Measurements from ENCODE around the gene ACTR5.
A peak's percentile ranks its signal among the peaks of the same experiment; 100 is the strongest.
"Not testable (repeated sequence)": the region's sequence is repeated elsewhere in the genome, so short reads cannot be mapped to it uniquely, and the experiment has no call there.

Gene ACTR5

GRCh38 chr20:38770970-38771369, 22.7 kb downstream of the ACTR5 start:
- FAIRE-seq (no peak), DNase-seq (ENCODE audit: insufficient read length) (no peak)
- TF ChIP-seq TAF1 (IDR thresholded peaks at IDR 0.05; ENCODE audit: borderline replicate concordance, low read depth, low read length) (no peak), POLR2AphosphoS5 (IDR thresholded peaks at IDR 0.05; ENCODE audit: low read depth, low read length) (no peak), POLR2A (IDR thresholded peaks at IDR 0.05; ENCODE audit: low read depth, low read length) (no peak)

GRCh38 chr20:38771621-38772020, 23.4 kb downstream of the ACTR5 start:
- no peak for DNase-seq (ENCODE audit: insufficient read length)
- no peak for FAIRE-seq

GRCh38 chr20:38774167-38774566, 25.9 kb downstream of the ACTR5 start:
- no peak for DNase-seq (ENCODE audit: insufficient read length)
- no peak for FAIRE-seq
- TF ChIP-seq POLR2AphosphoS5 (IDR thresholded peaks at IDR 0.05; ENCODE audit: low read depth, low read length) = no peak
- no peak for TF ChIP-seq POLR2A (IDR thresholded peaks at IDR 0.05; ENCODE audit: low read depth, low read length)
- no peak for TF ChIP-seq TAF1 (IDR thresholded peaks at IDR 0.05; ENCODE audit: borderline replicate concordance, low read depth, low read length)

More at GRCh38 chr20:38771621-38772020, 23.4 kb downstream of the ACTR5 start:
- no peak for TF ChIP-seq POLR2A (IDR thresholded peaks at IDR 0.05; ENCODE audit: low read depth, low read length)
- TF ChIP-seq POLR2AphosphoS5 (IDR thresholded peaks at IDR 0.05; ENCODE audit: low read depth, low read length) = no peak
- TF ChIP-seq TAF1 (IDR thresholded peaks at IDR 0.05; ENCODE audit: borderline replicate concordance, low read depth, low read length) = no peak

- DNase-seq (ENCODE audit: insufficient read length) (no peak), FAIRE-seq (peak; percentile 71)
- TF ChIP-seq POLR2AphosphoS5 (IDR thresholded peaks at IDR 0.05; ENCODE audit: low read depth, low read length) (no peak), TAF1 (IDR thresholded peaks at IDR 0.05; ENCODE audit: borderline replicate concordance, low read depth, low read length) (no peak)
Observed at GRCh38 chr20:38776363-38776762, 28.1 kb downstream of the ACTR5 start.

GRCh38 chr20:38779247-38780097, 31.2 kb downstream of the ACTR5 start:
- no peak for FAIRE-seq
- DNase-seq (ENCODE audit: insufficient read length) = no peak
- TF ChIP-seq TAF1 (IDR thresholded peaks at IDR 0.05; ENCODE audit: borderline replicate concordance, low read depth, low read length) (no peak), POLR2AphosphoS5 (IDR thresholded peaks at IDR 0.05; ENCODE audit: low read depth, low read length) (no peak), POLR2A (IDR thresholded peaks at IDR 0.05; ENCODE audit: low read depth, low read length) (no peak)

GRCh38 chr20:38782275-38782674, 34.0 kb downstream of the ACTR5 start:
- no peak for TF ChIP-seq POLR2AphosphoS5 (IDR thresholded peaks at IDR 0.05; ENCODE audit: low read depth, low read length)
- no peak for TF ChIP-seq TAF1 (IDR thresholded peaks at IDR 0.05; ENCODE audit: borderline replicate concordance, low read depth, low read length)
- no peak for TF ChIP-seq POLR2A (IDR thresholded peaks at IDR 0.05; ENCODE audit: low read depth, low read length)
- DNase-seq (ENCODE audit: insufficient read length) = no peak
- FAIRE-seq = no peak

- DNase-seq (ENCODE audit: insufficient read length) (no peak), FAIRE-seq (no peak)
- TF ChIP-seq TAF1 (IDR thresholded peaks at IDR 0.05; ENCODE audit: borderline replicate concordance, low read depth, low read length) = no peak
Observed at GRCh38 chr20:38787870-38788269, 39.6 kb downstream of the ACTR5 start.

- TF ChIP-seq POLR2AphosphoS5 (IDR thresholded peaks at IDR 0.05; ENCODE audit: low read depth, low read length) (no peak), TAF1 (IDR thresholded peaks at IDR 0.05; ENCODE audit: borderline replicate concordance, low read depth, low read length) (no peak)
- DNase-seq (ENCODE audit: insufficient read length) = no peak
- FAIRE-seq = no peak
Observed at GRCh38 chr20:38789503-38790199, 41.4 kb downstream of the ACTR5 start.

- DNase-seq (ENCODE audit: insufficient read length) = no peak
- no peak for FAIRE-seq
- TF ChIP-seq POLR2A (IDR thresholded peaks at IDR 0.05; ENCODE audit: low read depth, low read length) (no peak), POLR2AphosphoS5 (IDR thresholded peaks at IDR 0.05; ENCODE audit: low read depth, low read length) (no peak)
Observed at GRCh38 chr20:38790200-38791053, 42.2 kb downstream of the ACTR5 start.

GRCh38 chr20:38791291-38791690, 43.0 kb downstream of the ACTR5 start:
- DNase-seq (ENCODE audit: insufficient read length) (no peak), FAIRE-seq (no peak)
- TF ChIP-seq POLR2AphosphoS5 (IDR thresholded peaks at IDR 0.05; ENCODE audit: low read depth, low read length) = no peak
- no peak for TF ChIP-seq POLR2A (IDR thresholded peaks at IDR 0.05; ENCODE audit: low read depth, low read length)

- FAIRE-seq (no peak), DNase-seq (ENCODE audit: insufficient read length) (no peak)
- no peak for TF ChIP-seq TAF1 (IDR thresholded peaks at IDR 0.05; ENCODE audit: borderline replicate concordance, low read depth, low read length)
Observed at GRCh38 chr20:38791940-38792339, 43.7 kb downstream of the ACTR5 start.

- not testable (repeated sequence) for DNase-seq (ENCODE audit: insufficient read length); FAIRE-seq
Observed at GRCh38 chr20:38794057-38794456, 45.8 kb downstream of the ACTR5 start.

Data from GM12892 (cell line).